T-cell (primary cell): ENCODE results near the gene OGDH. TPM values are rescaled to one million over a fixed set of nuclear protein-coding genes. Genes with fewer than 3 reads are reported as not detected.

Experiments
- ATAC-seq, 4 experiments: fragments of 200-7000 bp in 3 of 4; fragments of 150-1000 bp in 1 of 4; cut with Tn5 transposase; replicated peaks in 1 of 4; 1 replicate in 3 of 4; 2 replicates in 1 of 4; pipeline ENCODE4 v1.10.0; 2021; ENCODE audit warnings: moderate library complexity in 3 of 4, mild to moderate bottlenecking in 2 of 4, moderate number of reproducible peaks in 1 of 4
- CTCF ChIA-PET, 2 donors: fragments of 300-600 bp; sonication (Branson Sonifier 250); formaldehyde crosslinking; loops; one replicate each; lab custom pipeline; 2022; ENCODE audit warnings: antibody characterized with exemption in 2 of 2; lab: Charles Lee
- POLR2A ChIA-PET, 2 donors: fragments of 300-600 bp; sonication (Branson Sonifier 250); formaldehyde crosslinking; loops; one replicate each; lab custom pipeline; 2022; ENCODE audit warnings: antibody characterized with exemption in 2 of 2; lab: Charles Lee
- DNase-seq, 35 experiments: peaks; one replicate each; pipeline versions ENCODE4 v3.0.0 to v3.0.0-alpha.2; 2013 to 2023
- H3K27ac ChIP-seq: one replicate; pipeline ENCODE4 v1.5.1; 2013; ENCODE audit warnings: low read length
- H3K27me3 ChIP-seq, 2 experiments: replicated peaks in 1 of 2; 1 replicate in 1 of 2; 2 replicates in 1 of 2; pipeline versions ENCODE4 v1.6.1 to v1.7.0; 2013; ENCODE audit warnings: low read length in 1 of 2, mixed read lengths in 1 of 2; ENCODE audit not compliant: control insufficient read depth in 2 of 2, insufficient read depth in 2 of 2; ENCODE audit errors: extremely low read depth in 1 of 2
- H3K36me3 ChIP-seq, 2 donors: 1 replicate in 1 of 2; 2 replicates in 1 of 2; pipeline versions ENCODE4 v1.6.1 to v1.7.0; 2013; ENCODE audit warnings: low read length in 1 of 2; ENCODE audit not compliant: control insufficient read depth in 2 of 2, insufficient read depth in 1 of 2; ENCODE audit errors: extremely low read depth in 1 of 2
- H3K4me1 ChIP-seq, 2 experiments: 1 replicate in 1 of 2; 2 replicates in 1 of 2; pipeline versions ENCODE4 v1.6.1 to v1.7.0; 2013; ENCODE audit warnings: low read length in 2 of 2, mixed read lengths in 1 of 2; ENCODE audit not compliant: insufficient read depth in 2 of 2, control insufficient read depth in 1 of 2; ENCODE audit errors: extremely low read depth in 1 of 2
- H3K4me3 ChIP-seq, 2 donors: 1 replicate in 1 of 2; 2 replicates in 1 of 2; pipeline versions ENCODE4 v1.5.1 to v1.7.0; 2013; ENCODE audit warnings: mild to moderate bottlenecking in 2 of 2, low read length in 1 of 2, moderate library complexity in 1 of 2; ENCODE audit not compliant: control insufficient read depth in 1 of 2; ENCODE audit errors: extremely low read depth in 1 of 2
- H3K9me3 ChIP-seq: 2 replicates; pipeline ENCODE4 v1.7.0; 2013
- H3K27ac Mint-ChIP-seq, 2 donors: one replicate each; pipeline ENCODE4 v1.8.0; 2020 to 2021; ENCODE audit warnings: mild to moderate bottlenecking in 2 of 2, mixed read lengths in 2 of 2
- H3K27me3 Mint-ChIP-seq, 2 donors: one replicate each; pipeline ENCODE4 v1.8.0; 2021 to 2022; ENCODE audit warnings: mixed read lengths in 2 of 2
- H3K36me3 Mint-ChIP-seq: one replicate; pipeline ENCODE4 v1.8.0; 2021; ENCODE audit warnings: mixed read lengths
- H3K4me1 Mint-ChIP-seq, 3 donors: one replicate each; pipeline ENCODE4 v1.8.0; 2020 to 2022; ENCODE audit warnings: mixed read lengths in 3 of 3, mild to moderate bottlenecking in 1 of 3
- H3K4me3 Mint-ChIP-seq, 3 donors: one replicate each; pipeline ENCODE4 v1.8.0; 2020 to 2022; ENCODE audit warnings: mild to moderate bottlenecking in 3 of 3, mixed read lengths in 3 of 3, moderate library complexity in 3 of 3
- H3K9me3 Mint-ChIP-seq, 3 donors: one replicate each; pipeline ENCODE4 v1.8.0; 2020 to 2022; ENCODE audit warnings: mixed read lengths in 3 of 3
- WGBS: methylation state at CpG from one replicate; pipeline ENCODE4 v1.1.5; 2013; ENCODE audit warnings: missing lambda C conversion rate; ENCODE audit not compliant: insufficient coverage; 5-methylcytosine and 5-hydroxymethylcytosine counted together
- total RNA-seq, 35 experiments: library from RNA in 6 of 35; stranded (reverse) in 6 of 35; fragments of 120-200 nt in 1 of 35; gene quantifications; one replicate each; pipeline versions ENCODE4 v1.2.1 to v1.2.4 and lab custom pipeline; 2013 to 2026

Gene OGDH
- total RNA-seq, 5 donors from 2014 or later (not counting 1 experiment from before 2014, with no cell fraction given): 58.9 to 113 (median 108) TPM

DNA sequence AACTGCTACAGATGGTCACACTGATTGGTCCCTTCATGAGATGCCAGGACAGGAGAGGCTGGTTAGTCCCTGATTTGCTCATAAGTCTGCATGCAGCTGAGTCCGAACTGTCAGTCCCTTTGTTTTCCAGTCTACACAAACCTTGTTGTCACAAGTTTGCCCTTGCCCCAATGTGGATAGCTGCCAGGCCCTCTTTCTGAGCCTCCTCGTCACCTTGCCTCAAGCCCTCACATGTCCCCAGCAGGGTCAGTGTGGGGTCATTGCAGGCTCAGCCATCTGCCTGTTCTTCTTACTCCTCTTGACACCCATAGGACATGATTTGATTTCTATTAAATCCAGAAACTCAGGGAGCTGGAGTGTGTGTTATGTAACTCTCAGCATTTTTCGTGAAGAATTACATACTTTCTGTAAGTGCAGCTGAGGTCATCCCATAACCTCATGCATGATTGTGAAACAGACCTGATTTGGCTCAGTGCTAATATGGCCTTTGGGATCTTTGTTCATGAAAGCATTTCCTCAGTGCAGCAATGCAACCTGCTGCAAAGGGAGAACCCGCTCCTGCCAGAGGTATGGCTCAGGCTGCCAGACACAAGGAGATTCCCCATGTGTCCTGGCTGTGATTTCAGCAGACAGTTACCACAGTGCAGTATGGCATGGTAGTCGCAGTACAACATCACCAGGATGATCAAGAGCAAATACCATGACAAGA, 72.2 kb downstream of the OGDH start:
- H3K27ac ChIP-seq: no peak overlapping the region
- Mint-ChIP-seq H3K27me3 (no peaks in the 10 kb centered on the region), H3K4me1 (no peaks in the 10 kb centered on the region), H3K27ac (peak overlapping the region; percentile 55 to 57), H3K9me3 (no peaks in the 10 kb centered on the region), H3K36me3 (peaks cover 60% of the 10 kb centered on the region), H3K4me3 (no peak overlapping the region)
- no peak overlapping the region for H3K4me3 ChIP-seq
- POLR2A ChIA-PET: no interaction called here
- H3K9me3 ChIP-seq: no peaks in the 10 kb centered on the region
- H3K36me3 ChIP-seq: peaks cover 19 to 74% of the 10 kb centered on the region in 2 donors
- DNase-seq (no peak), ATAC-seq (no peak)
- CTCF ChIA-PET: no interaction called here
- H3K27me3 ChIP-seq: no peaks in the 10 kb centered on the region
- no peaks in the 10 kb centered on the region for H3K4me1 ChIP-seq
- 97% methylated on average over 5 of the region's 5 CpGs for WGBS

DNA sequence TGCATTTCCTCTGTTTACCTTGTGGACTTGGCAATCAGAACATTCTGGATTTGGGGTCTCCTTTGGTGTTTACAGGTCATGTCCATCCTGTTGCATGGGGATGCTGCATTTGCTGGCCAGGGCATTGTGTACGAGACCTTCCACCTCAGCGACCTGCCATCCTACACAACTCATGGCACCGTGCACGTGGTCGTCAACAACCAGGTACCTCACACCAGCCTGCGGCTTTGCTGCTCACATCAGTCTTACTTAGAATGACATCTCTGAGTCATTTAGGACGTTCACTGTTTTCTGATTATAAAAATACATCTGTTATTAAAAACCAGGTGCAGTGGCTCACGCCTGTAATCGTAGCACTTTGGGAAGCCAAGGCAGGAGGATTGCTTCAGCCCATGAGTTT, 75.2 kb downstream of the OGDH start:
- Histone ChIP-seq H3K9me3 (no peaks in the 10 kb centered on the region), H3K27ac (no peak overlapping the region), H3K36me3 (peaks cover 6 to 56% of the 10 kb centered on the region in 2 donors), H3K27me3 (no peaks in the 10 kb centered on the region), H3K4me1 (no peaks in the 10 kb centered on the region), H3K4me3 (no peak overlapping the region)
- no peaks in the 10 kb centered on the region for H3K27me3 Mint-ChIP-seq
- H3K9me3 Mint-ChIP-seq: no peaks in the 10 kb centered on the region
- WGBS: 100% methylated on average over 5 of the region's 9 CpGs
- no peak for DNase-seq
- ATAC-seq: no peak
- POLR2A ChIA-PET: no interaction called here
- no peak overlapping the region for H3K4me3 Mint-ChIP-seq
- CTCF ChIA-PET: no interaction called here
- no peaks in the 10 kb centered on the region for H3K4me1 Mint-ChIP-seq
- H3K36me3 Mint-ChIP-seq: peaks cover 66% of the 10 kb centered on the region
- no peak overlapping the region for H3K27ac Mint-ChIP-seq

DNA sequence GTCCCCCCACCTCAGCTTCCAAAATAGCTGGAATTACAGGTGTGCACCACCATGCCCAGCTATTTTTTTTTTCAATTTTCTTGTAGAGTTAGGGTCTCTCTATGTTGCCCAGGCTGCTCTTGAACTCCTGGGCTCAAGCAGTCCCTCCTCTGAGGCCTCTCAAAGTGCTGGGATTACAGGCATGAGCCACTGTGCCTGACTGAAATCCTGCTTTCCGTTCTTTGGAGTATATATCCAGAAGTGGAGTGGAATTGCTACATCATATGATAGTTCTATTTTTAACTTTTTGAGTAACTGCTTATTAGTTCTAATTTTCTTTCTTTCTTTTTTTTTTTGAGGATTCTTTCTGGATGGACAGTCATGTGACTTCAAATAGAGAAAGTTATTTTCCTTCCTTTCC, 79.3 kb downstream of the OGDH start:
- H3K36me3 Mint-ChIP-seq: peaks cover 46% of the 10 kb centered on the region
- no peaks in the 10 kb centered on the region for H3K4me1 Mint-ChIP-seq
- H3K4me1 ChIP-seq: no peaks in the 10 kb centered on the region
- no peak overlapping the region for H3K4me3 ChIP-seq
- H3K27ac Mint-ChIP-seq: peak overlapping the region; percentile 12 to 65
- no peaks in the 10 kb centered on the region for H3K9me3 Mint-ChIP-seq
- WGBS: no CpG with 5 or more reads among the region's 1 CpG
- H3K9me3 ChIP-seq: no peaks in the 10 kb centered on the region
- no peak overlapping the region for H3K27ac ChIP-seq
- peaks cover 3 to 45% of the 10 kb centered on the region in 2 donors for H3K36me3 ChIP-seq
- no peak overlapping the region for H3K4me3 Mint-ChIP-seq
- no peaks in the 10 kb centered on the region for H3K27me3 Mint-ChIP-seq
- no peaks in the 10 kb centered on the region for H3K27me3 ChIP-seq
- DNase-seq: no peak
- CTCF ChIA-PET: interaction anchor here in 1 of 2 donors (0.5 to 0.6 kb wide), 2 partner anchors 139 to 184 kb away, joined by 3 read pairs; no protein-coding TSS in a partner anchor
- POLR2A ChIA-PET: no interaction called here
- no peak for ATAC-seq

DNA sequence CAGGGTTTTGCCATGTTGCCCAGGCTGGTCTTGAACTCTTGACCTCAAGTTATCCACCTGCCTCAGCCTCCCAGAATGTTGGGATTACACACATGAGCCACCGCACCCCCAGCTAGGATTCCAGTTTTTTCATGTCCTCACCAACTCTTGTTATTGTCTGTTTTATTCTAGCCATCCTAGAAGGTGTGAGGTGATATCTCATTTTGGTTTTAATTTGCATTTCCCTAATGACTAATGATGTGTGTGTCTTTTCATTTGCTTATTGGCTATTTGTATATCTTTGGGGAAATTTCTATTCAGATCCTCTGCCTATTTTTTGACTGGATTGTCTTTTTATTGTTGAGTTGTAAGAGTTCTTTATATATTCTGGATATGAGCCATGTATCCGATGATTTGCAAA, 83.0 kb downstream of the OGDH start:
- Histone ChIP-seq H3K9me3 (no peaks in the 10 kb centered on the region), H3K4me1 (no peaks in the 10 kb centered on the region), H3K4me3 (no peak overlapping the region), H3K27me3 (no peaks in the 10 kb centered on the region), H3K36me3 (peaks cover 4 to 44% of the 10 kb centered on the region in 2 donors), H3K27ac (no peak overlapping the region)
- H3K36me3 Mint-ChIP-seq: peaks cover 43% of the 10 kb centered on the region
- POLR2A ChIA-PET: interaction anchor here in 1 of 2 donors (0.6 kb wide), 1 partner anchor 218 kb away, joined by 8 read pairs; no protein-coding TSS in a partner anchor
- H3K4me1 Mint-ChIP-seq: no peaks in the 10 kb centered on the region
- H3K27me3 Mint-ChIP-seq: no peaks in the 10 kb centered on the region
- H3K27ac Mint-ChIP-seq: no peak overlapping the region
- no peak for ATAC-seq
- WGBS: no CpG with 5 or more reads among the region's 2 CpGs
- CTCF ChIA-PET: interaction anchor here (0.6 kb wide), 3 partner anchors 120 to 359 kb away, joined by 3 to 5 read pairs (median 4); no protein-coding TSS in a partner anchor
- DNase-seq: no peak
- H3K9me3 Mint-ChIP-seq: no peaks in the 10 kb centered on the region
- H3K4me3 Mint-ChIP-seq: no peak overlapping the region

GRCh38 chr7:44693641-44694313, 87.3 kb downstream of the OGDH start:
- no peaks in the 10 kb centered on the region for H3K27me3 Mint-ChIP-seq
- no peaks in the 10 kb centered on the region for H3K4me1 Mint-ChIP-seq
- no peaks in the 10 kb centered on the region for H3K4me1 ChIP-seq
- H3K27ac Mint-ChIP-seq: no peak overlapping the region
- H3K27ac ChIP-seq: no peak overlapping the region
- ATAC-seq (no peak), DNase-seq (no peak)
- ChIA-PET POLR2A (no interaction called here), CTCF (no interaction called here)
- H3K4me3 Mint-ChIP-seq: no peak overlapping the region
- no peak overlapping the region for H3K4me3 ChIP-seq
- H3K9me3 Mint-ChIP-seq: no peaks in the 10 kb centered on the region
- H3K36me3 Mint-ChIP-seq: peaks cover 65% of the 10 kb centered on the region
- WGBS: 97% methylated on average over 18 of the region's 19 CpGs
- peaks cover 29 to 83% of the 10 kb centered on the region in 2 donors for H3K36me3 ChIP-seq
- H3K9me3 ChIP-seq: no peaks in the 10 kb centered on the region
- H3K27me3 ChIP-seq: no peaks in the 10 kb centered on the region

DNA sequence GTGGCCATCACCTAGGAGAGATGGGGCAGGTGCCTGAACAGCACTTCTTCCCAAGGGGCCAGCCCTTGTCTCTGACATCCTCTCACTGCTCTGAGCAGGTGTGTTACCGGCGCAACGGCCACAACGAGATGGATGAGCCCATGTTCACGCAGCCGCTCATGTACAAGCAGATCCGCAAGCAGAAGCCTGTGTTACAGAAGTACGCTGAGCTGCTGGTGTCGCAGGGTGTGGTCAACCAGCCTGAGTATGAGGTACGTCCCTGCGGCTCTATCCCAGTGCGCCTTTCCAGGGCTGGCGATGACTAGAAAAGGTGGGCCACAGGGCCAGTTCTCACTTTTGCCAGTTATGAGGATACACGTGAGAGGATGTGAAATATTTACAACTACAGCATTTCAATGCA, 87.9 kb downstream of the OGDH start:
- H3K4me3 Mint-ChIP-seq: no peak overlapping the region
- Histone ChIP-seq H3K4me1 (no peaks in the 10 kb centered on the region), H3K4me3 (no peak overlapping the region), H3K27me3 (no peaks in the 10 kb centered on the region), H3K36me3 (peaks cover 29 to 85% of the 10 kb centered on the region in 2 donors), H3K27ac (no peak overlapping the region), H3K9me3 (no peaks in the 10 kb centered on the region)
- H3K36me3 Mint-ChIP-seq: peaks cover 65% of the 10 kb centered on the region
- H3K27ac Mint-ChIP-seq: peak overlapping the region in 1 of 2 donors; percentile 61
- CTCF ChIA-PET: no interaction called here
- POLR2A ChIA-PET: no interaction called here
- H3K9me3 Mint-ChIP-seq: no peaks in the 10 kb centered on the region
- H3K4me1 Mint-ChIP-seq: no peaks in the 10 kb centered on the region
- no peaks in the 10 kb centered on the region for H3K27me3 Mint-ChIP-seq
- DNase-seq (no peak), ATAC-seq (no peak)
- WGBS: 98% methylated on average over 13 of the region's 14 CpGs
